Transverse colon (tissue), 4 donors: ENCODE measurements around the gene EXD3. TPM values are rescaled to one million over a fixed set of nuclear protein-coding genes. Genes with fewer than 3 reads are reported as not detected.
A peak's percentile ranks its signal among the peaks of the same experiment; 100 is the strongest.
"Not testable (repeated sequence)": the region's sequence is repeated elsewhere in the genome, so short reads cannot be mapped to it uniquely, and the experiment has no call there.

Source experiments
- DNase-seq: peaks from one replicate; pipeline ENCODE4 v3.0.0-alpha.2; 2019
- H3K27ac ChIP-seq, 4 donors: fragments of 200-600 bp; sonication (generic); 2 replicates each; pipeline ENCODE4 v1.5.1; 2016 to 2018; ENCODE audit warnings: inconsistent platforms in 4 of 4
- H3K27me3 ChIP-seq: fragments of 200-600 bp; sonication (generic); 2 replicates; pipeline ENCODE4 v1.5.1; 2017; ENCODE audit warnings: inconsistent platforms
- H3K36me3 ChIP-seq, 4 donors: fragments of 200-600 bp; sonication (generic); 2 replicates each; pipeline ENCODE4 v1.5.1; 2017 to 2019; ENCODE audit warnings: inconsistent platforms in 4 of 4
- H3K4me1 ChIP-seq, 4 donors: fragments of 200-600 bp; sonication (generic); 2 replicates each; pipeline ENCODE4 v1.5.1; 2017 to 2020; ENCODE audit warnings: inconsistent platforms in 4 of 4
- H3K4me3 ChIP-seq, 4 donors: fragments of 200-600 bp; sonication (generic); 1 replicate in 1 of 4; 2 replicates in 3 of 4; pipeline versions ENCODE4 v1.5.1 to v1.6.1; 2017 to 2019; ENCODE audit warnings: inconsistent platforms in 4 of 4
- H3K9me3 ChIP-seq, 2 donors: fragments of 200-600 bp; sonication (generic); 2 replicates each; pipeline ENCODE4 v1.5.1; 2017 to 2019; ENCODE audit warnings: inconsistent platforms in 2 of 2
- EP300 ChIP-seq: sonication (generic); formaldehyde crosslinking; IDR thresholded peaks from one replicate; pipeline ENCODE4 v1.6.1; 2017; ENCODE audit warnings: antibody characterized with exemption, low read depth
- POLR2A ChIP-seq: fragments of 450-650 bp; IDR thresholded peaks from one replicate; pipeline ENCODE4 v1.6.1; 2016; ENCODE audit warnings: antibody characterized with exemption, mild to moderate bottlenecking, moderate library complexity
- POLR2AphosphoS5 ChIP-seq, 3 donors: sonication (generic); formaldehyde crosslinking; IDR thresholded peaks; one replicate each; pipeline ENCODE4 v1.6.1; 2016; ENCODE audit warnings: antibody characterized with exemption in 3 of 3
- WGBS, 2 donors: methylation state at CpG; one replicate each; pipeline ENCODE4 v1.1.5; 2018; ENCODE audit warnings: low coverage in 1 of 2; 5-methylcytosine and 5-hydroxymethylcytosine counted together
- in situ Hi-C, 4 donors: fragments of 200-750 bp; cut with MboI; loops; one replicate each; pipeline versions ENCODE4 v1.15.0 to v1.15.1; 2017; ENCODE audit warnings: low sequenced_read_pairs in 3 of 4, low pct_ligation_motif_present in 1 of 4, low pct_unique_long_range_greater_than_20kb in 1 of 4
- intact Hi-C: fragments of 100-400 bp; cut with DNase I; formaldehyde crosslinking; loops from one replicate; pipeline ENCODE4 v1.15.1; 2023; ENCODE audit warnings: low total_unique reads
- total RNA-seq, 4 donors: library from RNA; depleted of rRNA; stranded (reverse); fragments of >200 nt; gene quantifications; one replicate each; pipeline ENCODE4 v1.1.0, GENCODE V29; 2016
- TF ChIP-seq, protein P1 (sequence below), 5 experiments: fragments of 200-600 bp in 3 of 5; fragments of 450-650 bp in 2 of 5; sonication (generic) in 3 of 5; IDR thresholded peaks; 1 replicate in 2 of 5; 2 replicates in 3 of 5; pipeline ENCODE4 v1.5.1; 2016 to 2017; ENCODE audit warnings: antibody characterized with exemption in 5 of 5, inconsistent platforms in 3 of 5, mild to moderate bottlenecking in 2 of 5, moderate library complexity in 1 of 5

EXD3 gene
- total RNA-seq, 4 donors from 2014 or later = 47.6 to 228 (median 74.2) TPM

DNA sequence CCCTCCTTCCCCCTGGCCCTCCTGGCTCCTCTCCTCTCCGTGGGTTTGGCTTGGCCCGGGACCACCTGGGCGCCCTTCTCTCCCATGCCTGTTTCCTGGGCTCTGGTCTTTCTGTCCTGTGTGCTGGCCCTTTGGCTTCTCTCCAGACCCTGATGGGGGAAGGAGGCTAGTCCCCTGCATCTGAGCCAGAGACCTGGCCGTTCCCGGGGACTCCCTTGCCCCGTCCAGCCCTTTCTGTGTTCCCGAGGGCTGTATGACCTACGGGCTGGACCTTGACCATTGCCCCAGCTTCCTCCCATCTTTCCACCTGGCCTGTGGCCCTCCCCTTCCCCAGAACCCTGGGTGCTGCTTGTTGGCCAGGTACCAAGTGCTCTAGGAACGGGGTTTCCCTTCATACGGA, 159.5 kb downstream of the EXD3 start:
- peaks cover 0 to 35% (median 8%) of the 10 kb centered on the region in 4 donors for H3K36me3 ChIP-seq
- H3K27ac ChIP-seq = no peak overlapping the region
- no peak for DNase-seq
- no peak overlapping the region for H3K4me3 ChIP-seq
- 83% methylated on average over 10 of the region's 10 CpGs; no CpG with 5 or more reads in 1 of the 2 donors for WGBS, 2 donors
- TF ChIP-seq POLR2A = no peak
- TF ChIP-seq, protein P1, sequence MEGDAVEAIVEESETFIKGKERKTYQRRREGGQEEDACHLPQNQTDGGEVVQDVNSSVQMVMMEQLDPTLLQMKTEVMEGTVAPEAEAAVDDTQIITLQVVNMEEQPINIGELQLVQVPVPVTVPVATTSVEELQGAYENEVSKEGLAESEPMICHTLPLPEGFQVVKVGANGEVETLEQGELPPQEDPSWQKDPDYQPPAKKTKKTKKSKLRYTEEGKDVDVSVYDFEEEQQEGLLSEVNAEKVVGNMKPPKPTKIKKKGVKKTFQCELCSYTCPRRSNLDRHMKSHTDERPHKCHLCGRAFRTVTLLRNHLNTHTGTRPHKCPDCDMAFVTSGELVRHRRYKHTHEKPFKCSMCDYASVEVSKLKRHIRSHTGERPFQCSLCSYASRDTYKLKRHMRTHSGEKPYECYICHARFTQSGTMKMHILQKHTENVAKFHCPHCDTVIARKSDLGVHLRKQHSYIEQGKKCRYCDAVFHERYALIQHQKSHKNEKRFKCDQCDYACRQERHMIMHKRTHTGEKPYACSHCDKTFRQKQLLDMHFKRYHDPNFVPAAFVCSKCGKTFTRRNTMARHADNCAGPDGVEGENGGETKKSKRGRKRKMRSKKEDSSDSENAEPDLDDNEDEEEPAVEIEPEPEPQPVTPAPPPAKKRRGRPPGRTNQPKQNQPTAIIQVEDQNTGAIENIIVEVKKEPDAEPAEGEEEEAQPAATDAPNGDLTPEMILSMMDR (IDR thresholded peaks at IDR 0.05) = no peak
- TF ChIP-seq POLR2AphosphoS5 (IDR thresholded peaks at IDR 0.05) = no peak
- no peak for TF ChIP-seq EP300
- H3K4me1 ChIP-seq = peaks cover under 1 to 9% (median 8%) of the 10 kb centered on the region in 4 donors
- H3K27me3 ChIP-seq = no peaks in the 10 kb centered on the region
- in situ Hi-C loops (no loop called here), intact Hi-C loops (no loop called here)
- no peaks in the 10 kb centered on the region for H3K9me3 ChIP-seq

DNA sequence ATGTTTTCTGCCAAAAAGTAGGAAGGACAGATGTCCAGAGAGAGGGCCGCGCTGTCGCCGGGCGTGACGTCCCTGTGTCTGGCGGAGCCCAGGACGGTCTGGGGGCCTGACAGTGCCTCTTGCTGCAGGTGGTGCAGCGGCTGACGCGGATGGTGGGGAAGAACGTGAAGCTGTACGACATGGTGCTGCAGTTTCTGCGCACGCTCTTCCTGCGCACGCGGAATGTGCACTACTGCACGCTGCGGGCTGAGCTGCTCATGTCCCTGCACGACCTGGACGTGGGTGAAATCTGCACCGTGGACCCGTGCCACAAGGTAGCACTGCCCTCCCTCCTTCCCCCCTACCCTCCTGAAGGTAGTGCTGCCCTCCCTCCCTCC, 160.1 kb downstream of the EXD3 start:
- peaks cover 0 to 34% (median 8%) of the 10 kb centered on the region in 4 donors for H3K36me3 ChIP-seq
- no peak for TF ChIP-seq POLR2A
- TF ChIP-seq EP300 = no peak
- TF ChIP-seq, protein P1 (IDR thresholded peaks at IDR 0.05) = no peak
- TF ChIP-seq POLR2AphosphoS5 (IDR thresholded peaks at IDR 0.05) = no peak
- peaks cover 0 to 3% (median 2%) of the 10 kb centered on the region in 4 donors for H3K4me1 ChIP-seq
- no peaks in the 10 kb centered on the region for H3K27me3 ChIP-seq
- intact Hi-C loops (no loop called here), in situ Hi-C loops (no loop called here)
- no peak overlapping the region for H3K27ac ChIP-seq
- WGBS, 2 donors = 89% methylated on average over 16 to 24 of the region's 24 CpGs
- H3K9me3 ChIP-seq = no peaks in the 10 kb centered on the region
- no peak overlapping the region for H3K4me3 ChIP-seq
- no peak for DNase-seq

DNA sequence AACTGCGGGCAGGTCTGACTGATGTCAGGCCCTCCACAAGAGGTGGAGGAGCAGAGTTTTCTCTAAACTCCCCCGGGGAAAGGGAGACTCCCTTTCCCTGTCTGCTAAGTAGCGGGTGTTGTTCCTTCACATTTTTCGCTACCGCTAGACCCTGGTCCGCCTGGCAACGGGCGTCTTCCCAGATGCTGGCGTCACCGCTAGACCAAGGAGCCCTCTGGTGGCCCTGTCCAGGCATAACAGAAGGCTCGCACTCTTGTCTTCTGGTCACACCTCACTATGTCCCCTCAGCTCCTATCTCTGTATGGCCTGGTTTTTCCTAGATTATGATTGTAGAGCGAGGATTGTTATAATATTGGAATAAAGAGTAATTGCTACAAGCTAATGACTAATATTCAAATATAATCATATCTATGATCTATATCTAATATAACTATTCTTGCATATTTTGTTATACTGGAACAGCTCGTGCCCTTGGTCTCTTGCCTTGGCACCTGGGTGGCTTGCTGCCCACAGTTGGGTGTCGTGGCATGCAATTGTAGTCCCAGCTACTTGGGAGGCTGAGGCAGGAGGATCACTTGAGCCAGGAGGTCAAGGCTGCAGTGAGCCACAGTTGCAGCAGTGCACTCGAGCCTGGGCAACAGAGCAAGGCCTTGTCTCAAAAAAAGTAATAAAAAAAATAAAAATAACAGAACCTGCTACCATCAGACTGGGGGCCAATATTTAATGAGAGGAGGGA, 160.6 kb downstream of the EXD3 start:
- H3K4me3 ChIP-seq, H3K4me1 ChIP-seq, in situ Hi-C loops, DNase-seq, H3K9me3 ChIP-seq, H3K27ac ChIP-seq, H3K27me3 ChIP-seq, intact Hi-C loops: not testable (repeated sequence)
- H3K36me3 ChIP-seq = peaks cover 0 to 29% (median 8%) of the 10 kb centered on the region in 4 donors
- TF ChIP-seq, protein P1 (IDR thresholded peaks at IDR 0.05) = peak; percentile 36 to 64 (median 54)
- 46 to 87% methylated on average over 3 to 10 of the region's 15 CpGs for WGBS, 2 donors

Other genes with a start within 250 kb of the EXD3 start
- gene ANAPC2, start 234.6 kb downstream of the EXD3 start, total RNA-seq = 100 to 1,000 TPM in 2 of 4 donors, 10 to 100 TPM in 2; 37.0 to 176 (median 70.3) TPM
- 100 to 1,000 TPM in 2 of 4 donors, 10 to 100 TPM in 2; 93.5 to 104 (median 99.8) TPM for gene SSNA1, start 234.5 kb downstream of the EXD3 start, total RNA-seq
- 100 to 1,000 TPM in 2 of 4 donors, 10 to 100 TPM in 2; 76.2 to 228 (median 117) TPM for gene TPRN, start 222.4 kb downstream of the EXD3 start, total RNA-seq
- gene TMEM203, start 217.5 kb downstream of the EXD3 start, total RNA-seq = 10 to 100 TPM; 18.9 to 42.1 (median 28.7) TPM
- 10 to 100 TPM; 14.3 to 47.5 (median 22.0) TPM for gene NDOR1, start 217.5 kb downstream of the EXD3 start, total RNA-seq
- 10 to 100 TPM in 1 of 4 donors, 1 to 10 TPM in 2, not detected in 1; 2.3 to 26.5 (median 7.5) TPM for gene RNF208, start 200.9 kb downstream of the EXD3 start, total RNA-seq
- not detected for gene CYSRT1, start 198.0 kb downstream of the EXD3 start, total RNA-seq
- gene RNF224, start 195.7 kb downstream of the EXD3 start, total RNA-seq = not detected
- not detected for gene SLC34A3, start 192.3 kb downstream of the EXD3 start, total RNA-seq
- 100 to 1,000 TPM; 223 to 390 (median 348) TPM for gene TUBB4B, start 181.9 kb downstream of the EXD3 start, total RNA-seq
- gene STPG3, start 171.9 kb downstream of the EXD3 start, total RNA-seq = not detected
- 10 to 100 TPM; 28.1 to 90.5 (median 53.9) TPM for gene NELFB, start 167.8 kb downstream of the EXD3 start, total RNA-seq
- gene TOR4A, start 145.4 kb downstream of the EXD3 start, total RNA-seq = 100 to 1,000 TPM in 1 of 4 donors, 10 to 100 TPM in 3; 49.2 to 121 (median 71.7) TPM
- 100 to 1,000 TPM in 3 of 4 donors, 10 to 100 TPM in 1; 92.0 to 343 (median 134) TPM for gene NRARP, start 120.9 kb downstream of the EXD3 start, total RNA-seq
- 10 to 100 TPM; 19.7 to 53.9 (median 40.8) TPM for gene NOXA1, start 231 bp upstream of the EXD3 start, total RNA-seq
- 100 to 1,000 TPM in 1 of 4 donors, 10 to 100 TPM in 3; 20.7 to 109 (median 63.8) TPM for gene ENTPD8, start 18.2 kb upstream of the EXD3 start, total RNA-seq
- gene NSMF, start 36.2 kb upstream of the EXD3 start, total RNA-seq = 100 to 1,000 TPM in 1 of 4 donors, 10 to 100 TPM in 3; 44.6 to 130 (median 55.2) TPM
- 10 to 100 TPM; 16.0 to 95.4 (median 24.9) TPM for gene PNPLA7, start 127.2 kb upstream of the EXD3 start, total RNA-seq
- gene MRPL41, start 128.7 kb upstream of the EXD3 start, total RNA-seq = 100 to 1,000 TPM; 109 to 144 (median 119) TPM
- 10 to 100 TPM; 28.8 to 53.5 (median 36.6) TPM for gene DPH7, start 155.8 kb upstream of the EXD3 start, total RNA-seq
- 10 to 100 TPM in 2 of 4 donors, 1 to 10 TPM in 2; 6.7 to 11.5 (median 9.8) TPM for gene ZMYND19, start 167.3 kb upstream of the EXD3 start, total RNA-seq
- gene ARRDC1, start 182.5 kb upstream of the EXD3 start, total RNA-seq = 100 to 1,000 TPM; 132 to 560 (median 370) TPM
- gene EHMT1, start 195.8 kb upstream of the EXD3 start, total RNA-seq = 100 to 1,000 TPM in 2 of 4 donors, 10 to 100 TPM in 2; 93.8 to 184 (median 139) TPM